CD8-positive, alpha-beta memory T cell (primary cell): ENCODE measurements around the gene COX11. TPM values are rescaled to one million over a fixed set of nuclear protein-coding genes. Genes with fewer than 3 reads are reported as not detected.

Experiments used
- CTCF ChIA-PET: fragments of 350-600 bp; sonication (Branson Sonifier 250); formaldehyde crosslinking; loops from one replicate; lab custom pipeline; 2021; ENCODE audit warnings: antibody characterized with exemption; lab: Charles Lee
- POLR2A ChIA-PET: fragments of 350-600 bp; sonication (Branson Sonifier 250); formaldehyde crosslinking; loops from one replicate; lab custom pipeline; 2021; ENCODE audit warnings: antibody characterized with exemption; lab: Charles Lee
- DNase-seq, 5 donors: peaks; one replicate each; pipeline versions ENCODE4 v3.0.0 to v3.0.0-alpha.2; 2020 to 2022; ENCODE audit warnings: mixed read lengths in 1 of 5
- H3K27ac ChIP-seq: one replicate; pipeline ENCODE4 v1.7.0; 2013; ENCODE audit warnings: low read depth, mild to moderate bottlenecking, low read length, moderate library complexity
- H3K27me3 ChIP-seq: 2 replicates; pipeline ENCODE4 v1.7.0; 2013; ENCODE audit warnings: low read length, mild to moderate bottlenecking; ENCODE audit not compliant: insufficient read depth, poor library complexity, severe bottlenecking
- H3K36me3 ChIP-seq: 2 replicates; pipeline ENCODE4 v1.7.0; 2013; ENCODE audit warnings: mild to moderate bottlenecking, low read length, moderate library complexity; ENCODE audit not compliant: insufficient read depth
- H3K4me1 ChIP-seq: 2 replicates; pipeline ENCODE4 v1.7.0; 2013; ENCODE audit warnings: mild to moderate bottlenecking, low read length, moderate library complexity; ENCODE audit not compliant: insufficient read depth
- H3K4me3 ChIP-seq: 2 replicates; pipeline ENCODE4 v1.7.0; 2013; ENCODE audit warnings: mild to moderate bottlenecking, low read length
- H3K9me3 ChIP-seq: 2 replicates; pipeline ENCODE4 v1.7.0; 2013; ENCODE audit warnings: mild to moderate bottlenecking, low read length
- H3K27ac Mint-ChIP-seq, 8 donors: one replicate each; pipeline ENCODE4 v1.8.0; 2020 to 2021; ENCODE audit warnings: mixed read lengths in 8 of 8, mild to moderate bottlenecking in 6 of 8, inconsistent platforms in 3 of 8, moderate library complexity in 3 of 8
- H3K27me3 Mint-ChIP-seq, 2 donors: one replicate each; pipeline ENCODE4 v1.8.0; 2020 to 2021; ENCODE audit warnings: mixed read lengths in 2 of 2, mild to moderate bottlenecking in 1 of 2, moderate library complexity in 1 of 2
- H3K36me3 Mint-ChIP-seq, 3 donors: one replicate each; pipeline ENCODE4 v1.8.0; 2020 to 2021; ENCODE audit warnings: mixed read lengths in 3 of 3, inconsistent platforms in 1 of 3, mild to moderate bottlenecking in 1 of 3
- H3K4me1 Mint-ChIP-seq, 3 donors: one replicate each; pipeline ENCODE4 v1.8.0; 2020 to 2021; ENCODE audit warnings: mixed read lengths in 3 of 3, inconsistent platforms in 1 of 3, mild to moderate bottlenecking in 1 of 3
- H3K4me3 Mint-ChIP-seq, 7 donors: one replicate each; pipeline ENCODE4 v1.8.0; 2020 to 2021; ENCODE audit warnings: mixed read lengths in 7 of 7, mild to moderate bottlenecking in 6 of 7, moderate library complexity in 4 of 7, inconsistent platforms in 2 of 7
- H3K9me3 Mint-ChIP-seq, 5 donors: one replicate each; pipeline ENCODE4 v1.8.0; 2020 to 2022; ENCODE audit warnings: mixed read lengths in 5 of 5, mild to moderate bottlenecking in 3 of 5, moderate library complexity in 2 of 5, inconsistent platforms in 1 of 5
- polyA plus RNA-seq: library from polyadenylated mRNA; unstranded; fragments of 300-500 nt; fragmentation: Illumina TruSeq; gene quantifications from one replicate; pipeline ENCODE4 v1.2.3, GENCODE V29; 2021
- total RNA-seq, 2 experiments: library from RNA; stranded (reverse); gene quantifications; one replicate each; pipeline ENCODE4 v1.2.3, GENCODE V29; 2021

The COX11 gene
- total and polyA plus RNA-seq, 3 experiments from 2014 or later = 54.8 to 69.6 (median 57.6) TPM

DNA sequence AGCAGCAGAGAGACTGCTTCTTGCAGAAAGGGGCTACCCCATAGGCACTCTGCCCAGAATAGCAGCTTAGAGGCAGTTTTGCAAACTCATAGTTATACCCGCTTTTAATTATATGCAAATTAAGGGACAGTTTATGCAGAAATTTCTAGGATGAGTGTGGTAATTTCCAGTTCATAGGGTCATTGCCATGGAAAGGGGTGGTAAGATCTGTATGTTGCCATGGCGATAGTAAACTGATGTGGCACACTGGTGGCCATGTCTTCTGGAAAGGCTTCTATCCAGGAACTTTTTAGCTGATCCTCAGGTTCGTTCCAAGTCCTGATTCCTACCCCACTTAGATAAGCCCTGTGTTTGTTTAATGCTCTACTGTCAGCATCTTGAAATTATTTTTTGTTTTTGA, 6.3 kb upstream of the COX11 start:
- no peaks in the 10 kb centered on the region for H3K9me3 ChIP-seq
- no peak overlapping the region for H3K4me3 Mint-ChIP-seq
- peaks cover 1 to 8% (median 4%) of the 10 kb centered on the region in 3 donors for H3K36me3 Mint-ChIP-seq
- H3K4me3 ChIP-seq = no peak overlapping the region
- no peaks in the 10 kb centered on the region for H3K36me3 ChIP-seq
- CTCF ChIA-PET = no interaction called here
- H3K4me1 ChIP-seq = peaks cover 2% of the 10 kb centered on the region
- POLR2A ChIA-PET = no interaction called here
- peaks cover 0 to 2% of the 10 kb centered on the region in 2 donors for H3K27me3 Mint-ChIP-seq
- H3K4me1 Mint-ChIP-seq = peaks cover 0 to 10% (median 5%) of the 10 kb centered on the region in 3 donors
- no peaks in the 10 kb centered on the region for H3K9me3 Mint-ChIP-seq
- no peak overlapping the region for H3K27ac ChIP-seq
- no peak for DNase-seq
- H3K27ac Mint-ChIP-seq = no peak overlapping the region
- no peaks in the 10 kb centered on the region for H3K27me3 ChIP-seq

DNA sequence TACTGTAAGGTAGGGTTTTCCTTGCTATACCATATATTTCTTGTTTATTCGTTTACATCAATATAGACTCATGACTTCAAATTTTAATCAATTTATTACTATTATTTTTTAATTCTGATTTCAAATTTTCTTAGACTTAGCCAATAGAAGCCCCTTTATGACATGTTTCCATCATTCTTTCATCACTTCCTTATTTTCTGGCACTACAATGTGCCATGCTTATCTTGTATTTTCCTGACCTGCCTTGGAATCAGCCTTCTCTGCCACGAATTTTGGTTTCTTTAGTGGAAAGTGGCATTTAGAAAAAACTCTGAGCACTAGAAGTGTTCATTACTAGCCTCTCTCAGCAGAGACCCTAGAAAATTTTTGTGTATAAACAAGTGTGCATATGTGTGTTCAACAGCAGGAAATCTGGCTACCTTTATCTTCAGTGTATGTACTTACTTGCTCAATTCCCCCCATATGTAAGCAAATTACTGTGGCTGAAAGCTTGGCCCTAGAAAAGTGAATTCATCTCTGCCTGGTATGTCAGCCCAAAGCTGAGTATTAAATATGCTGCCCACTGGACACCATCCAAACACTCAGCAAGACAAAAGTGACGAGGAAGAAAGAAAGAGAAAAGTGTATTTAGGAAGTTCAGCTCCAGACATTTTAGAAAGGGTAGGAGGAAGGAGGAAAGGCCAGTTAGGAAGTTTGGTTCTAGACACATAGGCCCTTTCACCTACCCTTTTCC, 4.1 kb upstream of the COX11 start:
- Histone ChIP-seq H3K4me3 (no peak overlapping the region), H3K36me3 (no peaks in the 10 kb centered on the region), H3K27ac (no peak overlapping the region), H3K9me3 (no peaks in the 10 kb centered on the region), H3K4me1 (peaks cover 9% of the 10 kb centered on the region), H3K27me3 (no peaks in the 10 kb centered on the region)
- no peak overlapping the region for H3K27ac Mint-ChIP-seq
- peak overlapping the region in 1 of 7 donors; percentile 55 for H3K4me3 Mint-ChIP-seq
- H3K36me3 Mint-ChIP-seq = peaks cover 0 to 4% (median 0%) of the 10 kb centered on the region in 3 donors
- CTCF ChIA-PET = interaction anchor here (1.7 kb wide), 1 partner anchor 20 kb away, joined by 7 read pairs; no protein-coding TSS in a partner anchor
- POLR2A ChIA-PET = no interaction called here
- peaks cover 2 to 10% (median 10%) of the 10 kb centered on the region in 3 donors for H3K4me1 Mint-ChIP-seq
- no peaks in the 10 kb centered on the region for H3K9me3 Mint-ChIP-seq
- no peaks in the 10 kb centered on the region for H3K27me3 Mint-ChIP-seq
- DNase-seq = no peak

GRCh38 chr17:54971901-54972300, 3.4 kb upstream of the COX11 start:
- Mint-ChIP-seq H3K27me3 (no peaks in the 10 kb centered on the region), H3K9me3 (no peaks in the 10 kb centered on the region), H3K4me3 (peak overlapping the region in 1 of 7 donors; percentile 55), H3K27ac (no peak overlapping the region), H3K36me3 (peaks cover 0 to 3% (median 0%) of the 10 kb centered on the region in 3 donors), H3K4me1 (peaks cover 9 to 17% (median 15%) of the 10 kb centered on the region in 3 donors)
- DNase-seq = no peak
- no peak overlapping the region for H3K4me3 ChIP-seq
- ChIA-PET POLR2A (no interaction called here), CTCF (interaction anchor here (1.0 kb wide), 1 partner anchor 21 kb away, joined by 4 read pairs; no protein-coding TSS in a partner anchor)
- H3K9me3 ChIP-seq = no peaks in the 10 kb centered on the region
- H3K27ac ChIP-seq = no peak overlapping the region
- peaks cover 14% of the 10 kb centered on the region for H3K4me1 ChIP-seq
- H3K36me3 ChIP-seq = no peaks in the 10 kb centered on the region
- no peaks in the 10 kb centered on the region for H3K27me3 ChIP-seq

DNA sequence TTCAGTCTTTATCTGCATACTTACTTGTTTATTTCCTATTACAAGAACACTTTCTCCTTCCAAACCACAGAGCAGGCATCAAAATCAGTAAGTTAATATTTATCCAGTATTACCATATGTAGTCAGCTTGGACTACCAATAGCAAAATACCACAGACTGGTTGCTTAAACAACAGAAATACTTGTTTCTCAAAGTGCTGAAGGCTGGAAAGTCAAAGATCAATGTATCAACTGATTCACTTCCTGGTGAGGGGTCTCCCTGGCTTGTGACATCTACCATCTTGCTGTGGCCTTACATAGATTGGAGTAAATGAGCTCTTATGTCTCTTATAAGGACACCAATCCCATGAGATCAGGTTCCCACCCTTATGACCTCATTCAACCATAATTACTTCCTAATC, 2.7 kb upstream of the COX11 start:
- H3K4me1 Mint-ChIP-seq = peaks cover 17 to 24% (median 21%) of the 10 kb centered on the region in 3 donors
- Histone ChIP-seq H3K4me1 (peaks cover 18% of the 10 kb centered on the region), H3K36me3 (no peaks in the 10 kb centered on the region), H3K9me3 (no peaks in the 10 kb centered on the region), H3K27me3 (no peaks in the 10 kb centered on the region), H3K4me3 (no peak overlapping the region), H3K27ac (no peak overlapping the region)
- DNase-seq = no peak
- CTCF ChIA-PET = interaction anchor here (1.0 kb wide), 1 partner anchor 22 kb away, joined by 4 read pairs; no protein-coding TSS in a partner anchor
- H3K27me3 Mint-ChIP-seq = no peaks in the 10 kb centered on the region
- H3K36me3 Mint-ChIP-seq = peaks cover 0 to 2% (median 0%) of the 10 kb centered on the region in 3 donors
- H3K27ac Mint-ChIP-seq = peak overlapping the region in 3 of 8 donors; percentile 16 to 71 (median 67)
- H3K4me3 Mint-ChIP-seq = peak overlapping the region in 1 of 7 donors; percentile 49
- H3K9me3 Mint-ChIP-seq = no peaks in the 10 kb centered on the region
- POLR2A ChIA-PET = no interaction called here

- Histone ChIP-seq H3K9me3 (no peaks in the 10 kb centered on the region), H3K4me3 (peak overlapping the region; percentile 87), H3K4me1 (peaks cover 18% of the 10 kb centered on the region), H3K36me3 (no peaks in the 10 kb centered on the region), H3K27me3 (no peaks in the 10 kb centered on the region), H3K27ac (no peak overlapping the region)
- Mint-ChIP-seq H3K4me3 (peak overlapping the region in 2 of 7 donors; percentile 14 to 45), H3K4me1 (peaks cover 26 to 36% (median 29%) of the 10 kb centered on the region in 3 donors), H3K27me3 (no peaks in the 10 kb centered on the region), H3K36me3 (peaks cover 0 to 7% (median 3%) of the 10 kb centered on the region in 3 donors), H3K27ac (peak overlapping the region in 3 of 8 donors; percentile 7 to 83 (median 71)), H3K9me3 (no peaks in the 10 kb centered on the region)
- DNase-seq = no peak
- CTCF ChIA-PET = interaction anchor here (1.5 kb wide), 1 partner anchor 10 kb away, joined by 3 read pairs; no protein-coding TSS in a partner anchor
- POLR2A ChIA-PET = no interaction called here
Observed at GRCh38 chr17:54969658-54970572, 1.5 kb upstream of the COX11 start.

DNA sequence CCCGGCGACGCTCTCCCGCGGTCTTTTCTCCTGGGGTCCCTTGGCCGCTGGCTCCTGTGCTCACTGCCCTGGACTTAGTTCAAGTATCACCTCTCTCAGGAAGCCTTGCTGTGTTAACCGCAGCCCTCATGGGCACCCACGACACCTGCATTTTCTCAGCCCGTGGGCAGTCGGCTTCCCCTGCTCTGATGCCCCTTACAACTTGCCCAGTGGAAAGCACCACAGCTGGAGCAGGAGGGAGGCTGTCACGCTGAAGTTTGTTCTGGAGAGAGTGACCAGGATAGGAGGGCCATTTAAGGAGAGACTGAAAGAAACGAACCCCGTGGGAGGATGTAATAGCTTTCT, 506 bp upstream of the COX11 start:
- Mint-ChIP-seq H3K4me3 (no peak overlapping the region), H3K27ac (no peak overlapping the region), H3K27me3 (no peaks in the 10 kb centered on the region), H3K36me3 (peaks cover 0 to 15% (median 3%) of the 10 kb centered on the region in 3 donors), H3K4me1 (peaks cover 26 to 36% (median 29%) of the 10 kb centered on the region in 3 donors), H3K9me3 (no peaks in the 10 kb centered on the region)
- no peaks in the 10 kb centered on the region for H3K27me3 ChIP-seq
- ChIA-PET CTCF (interaction anchor here (1.5 kb wide), 1 partner anchor 9 kb away, joined by 3 read pairs; no protein-coding TSS in a partner anchor), POLR2A (no interaction called here)
- H3K4me1 ChIP-seq = peaks cover 18% of the 10 kb centered on the region
- no peaks in the 10 kb centered on the region for H3K36me3 ChIP-seq
- peak overlapping the region; percentile 87 for H3K4me3 ChIP-seq
- peak overlapping the region; percentile 73 for H3K27ac ChIP-seq
- H3K9me3 ChIP-seq = no peaks in the 10 kb centered on the region
- peak in 2 of 5 donors; percentile 14 to 60 for DNase-seq

- Histone ChIP-seq H3K4me1 (peaks cover 18% of the 10 kb centered on the region), H3K9me3 (no peaks in the 10 kb centered on the region), H3K36me3 (peaks cover 11% of the 10 kb centered on the region), H3K27me3 (no peaks in the 10 kb centered on the region), H3K27ac (peak overlapping the region; percentile 73), H3K4me3 (peak overlapping the region; percentile 87)
- Mint-ChIP-seq H3K4me3 (no peak overlapping the region), H3K36me3 (peaks cover 0 to 25% (median 4%) of the 10 kb centered on the region in 3 donors), H3K9me3 (no peaks in the 10 kb centered on the region), H3K4me1 (peaks cover 26 to 36% (median 27%) of the 10 kb centered on the region in 3 donors), H3K27me3 (no peaks in the 10 kb centered on the region), H3K27ac (no peak overlapping the region)
- ChIA-PET CTCF (no interaction called here), POLR2A (no interaction called here)
- DNase-seq = peak in 1 of 5 donors; percentile 0
Observed at GRCh38 chr17:54967621-54968261, 713 bp downstream of the COX11 start.
